Mesendoderm (in vitro differentiated cells): ENCODE data around the gene AHSA1.
A peak's percentile ranks its signal among the peaks of the same experiment; 100 is the strongest.

Experiments used
- DNase-seq: peaks from one replicate; pipeline ENCODE4 v3.0.0; 2013
- H2AK5ac ChIP-seq: 2 replicates; pipeline ENCODE4 v1.6.1; 2013; ENCODE audit warnings: low read length, inconsistent platforms
- H2BK120ac ChIP-seq: 2 replicates; pipeline ENCODE4 v1.6.1; 2013; ENCODE audit warnings: low read depth, mild to moderate bottlenecking, low read length, moderate library complexity, mixed read lengths
- H2BK15ac ChIP-seq: replicated peaks from 2 replicates; pipeline ENCODE4 v1.6.1; 2013; ENCODE audit warnings: low read depth, mild to moderate bottlenecking, moderate library complexity
- H2BK5ac ChIP-seq: 2 replicates; pipeline ENCODE4 v1.6.1; 2013; ENCODE audit warnings: low read length, inconsistent platforms
- H3K18ac ChIP-seq: 2 replicates; pipeline ENCODE4 v1.6.1; 2013; ENCODE audit warnings: mild to moderate bottlenecking, low read length, mixed read lengths
- H3K23ac ChIP-seq: one replicate; pipeline ENCODE4 v1.6.1; 2013; ENCODE audit warnings: low read length
- H3K27ac ChIP-seq: 2 replicates; pipeline ENCODE4 v1.5.1; 2013; ENCODE audit warnings: low read depth, mild to moderate bottlenecking, inconsistent platforms, low read length, moderate library complexity
- H3K27me3 ChIP-seq: 2 replicates; pipeline ENCODE4 v1.6.1; 2013; ENCODE audit warnings: low read length, control low read depth, mild to moderate bottlenecking, inconsistent platforms; ENCODE audit not compliant: insufficient read depth, poor library complexity
- H3K36me3 ChIP-seq: 2 replicates; pipeline ENCODE4 v1.6.1; 2013; ENCODE audit warnings: low read length, inconsistent platforms; ENCODE audit not compliant: control insufficient read depth, insufficient read depth
- H3K4ac ChIP-seq: one replicate; pipeline ENCODE4 v1.6.1; 2013; ENCODE audit warnings: low read depth, mild to moderate bottlenecking, low read length, moderate library complexity
- H3K4me1 ChIP-seq: 2 replicates; pipeline ENCODE4 v1.6.1; 2013; ENCODE audit warnings: low read depth, low read length, inconsistent platforms; ENCODE audit not compliant: control insufficient read depth
- H3K4me2 ChIP-seq: 2 replicates; pipeline ENCODE4 v1.6.1; 2013; ENCODE audit warnings: low read length
- H3K4me3 ChIP-seq: 2 replicates; pipeline ENCODE4 v1.5.1; 2013; ENCODE audit warnings: mild to moderate bottlenecking, low read length
- H3K56ac ChIP-seq: one replicate; pipeline ENCODE4 v1.6.1; 2013; ENCODE audit warnings: low read length
- H3K79me1 ChIP-seq: 2 replicates; pipeline ENCODE4 v1.6.1; 2013; ENCODE audit warnings: low read length, inconsistent platforms
- H3K79me2 ChIP-seq: 2 replicates; pipeline ENCODE4 v1.6.1; 2013; ENCODE audit warnings: mild to moderate bottlenecking, low read length; ENCODE audit not compliant: control insufficient read depth, insufficient read depth
- H3K9ac ChIP-seq: 2 replicates; pipeline ENCODE4 v1.6.1; 2013; ENCODE audit warnings: low read length, inconsistent platforms
- H4K5ac ChIP-seq: one replicate; pipeline ENCODE4 v1.6.1; 2013; ENCODE audit warnings: low read length
- H4K8ac ChIP-seq: one replicate; pipeline ENCODE4 v1.6.1; 2013; ENCODE audit warnings: low read depth, mild to moderate bottlenecking, control low read depth, low read length, moderate library complexity
- WGBS: extraction: QIAGEN DNeasy Blood & Tissue Kit; methylation state at CpG from one replicate; pipeline ENCODE4 v1.1.7; 2013; ENCODE audit warnings: low lambda C conversion rate, missing lambda C conversion rate; ENCODE audit not compliant: insufficient coverage; ENCODE audit errors: extremely low coverage; 5-methylcytosine and 5-hydroxymethylcytosine counted together

Gene AHSA1

GRCh38 chr14:77459072-77459723 is 1.3 kb downstream of the AHSA1 start:
- Histone ChIP-seq H2BK15ac (no peak overlapping the region), H3K4me3 (peak overlapping the region; percentile 96), H3K36me3 (peaks cover 5% of the 10 kb centered on the region), H3K4me1 (peaks cover 2% of the 10 kb centered on the region), H3K18ac (no peak overlapping the region), H3K4me2 (peak overlapping the region; percentile 73), H2BK5ac (no peak overlapping the region), H3K9ac (peak overlapping the region; percentile 87), H2AK5ac (no peak overlapping the region), H3K56ac (no peak overlapping the region), H4K8ac (no peak overlapping the region), H3K79me2 (peaks cover 23% of the 10 kb centered on the region), H3K27ac (no peak overlapping the region), H3K27me3 (no peaks in the 10 kb centered on the region), H4K5ac (no peak overlapping the region), H3K79me1 (peaks cover 14% of the 10 kb centered on the region), H3K23ac (no peak overlapping the region), H3K4ac (no peak overlapping the region), H2BK120ac (no peak overlapping the region)
- DNase-seq, result peak; percentile 84
- WGBS, result no CpG with 5 or more reads among the region's 13 CpGs

GRCh38 chr14:77467801-77468200 is 9.9 kb downstream of the AHSA1 start:
- Histone ChIP-seq H3K4me3 (no peak overlapping the region), H2BK15ac (no peak overlapping the region), H3K18ac (no peak overlapping the region), H3K4ac (no peak overlapping the region), H3K9ac (no peak overlapping the region), H3K27me3 (no peaks in the 10 kb centered on the region), H3K56ac (no peak overlapping the region), H2BK120ac (no peak overlapping the region), H4K5ac (no peak overlapping the region), H2BK5ac (no peak overlapping the region), H3K4me2 (no peak overlapping the region), H2AK5ac (no peak overlapping the region), H3K79me1 (no peaks in the 10 kb centered on the region), H3K36me3 (peaks cover 8% of the 10 kb centered on the region), H4K8ac (no peak overlapping the region), H3K79me2 (no peaks in the 10 kb centered on the region), H3K27ac (no peak overlapping the region), H3K4me1 (no peaks in the 10 kb centered on the region), H3K23ac (no peak overlapping the region)
- WGBS, result no CpG with 5 or more reads among the region's 5 CpGs
- DNase-seq, result no peak

GRCh38 chr14:77469067-77469505 is 11.2 kb downstream of the AHSA1 start:
- H2BK120ac ChIP-seq, result no peak overlapping the region
- no peak overlapping the region for H3K4me2 ChIP-seq
- H4K5ac ChIP-seq, result no peak overlapping the region
- no peaks in the 10 kb centered on the region for H3K4me1 ChIP-seq
- H2BK5ac ChIP-seq, result no peak overlapping the region
- H3K56ac ChIP-seq, result no peak overlapping the region
- H3K79me2 ChIP-seq, result no peaks in the 10 kb centered on the region
- no peak overlapping the region for H3K4ac ChIP-seq
- no peak overlapping the region for H3K9ac ChIP-seq
- H3K23ac ChIP-seq, result no peak overlapping the region
- no peaks in the 10 kb centered on the region for H3K79me1 ChIP-seq
- H3K18ac ChIP-seq, result no peak overlapping the region
- no peak overlapping the region for H3K27ac ChIP-seq
- no peak overlapping the region for H2BK15ac ChIP-seq
- no peaks in the 10 kb centered on the region for H3K27me3 ChIP-seq
- no peak overlapping the region for H4K8ac ChIP-seq
- H3K36me3 ChIP-seq, result peaks cover 8% of the 10 kb centered on the region
- no peak for DNase-seq
- no CpG with 5 or more reads among the region's 14 CpGs for WGBS
- no peak overlapping the region for H2AK5ac ChIP-seq
- H3K4me3 ChIP-seq, result no peak overlapping the region

- Histone ChIP-seq H2BK15ac (no peak overlapping the region), H4K5ac (no peak overlapping the region), H3K79me2 (no peaks in the 10 kb centered on the region), H3K27ac (no peak overlapping the region), H3K4me2 (no peak overlapping the region), H3K23ac (no peak overlapping the region), H3K4me1 (no peaks in the 10 kb centered on the region), H4K8ac (no peak overlapping the region), H3K4me3 (no peak overlapping the region), H3K79me1 (no peaks in the 10 kb centered on the region), H3K56ac (no peak overlapping the region), H2BK120ac (no peak overlapping the region), H2BK5ac (no peak overlapping the region), H3K18ac (no peak overlapping the region), H3K4ac (no peak overlapping the region), H3K27me3 (no peaks in the 10 kb centered on the region), H3K9ac (no peak overlapping the region), H2AK5ac (no peak overlapping the region), H3K36me3 (peaks cover 5% of the 10 kb centered on the region)
- WGBS, result no CpG with 5 or more reads among the region's 1 CpG
- peak; percentile 32 for DNase-seq
Measured at GRCh38 chr14:77469539-77469938, 11.6 kb downstream of the AHSA1 start.

- Histone ChIP-seq H3K36me3 (peaks cover 3% of the 10 kb centered on the region), H3K4me3 (no peak overlapping the region), H4K8ac (no peak overlapping the region), H3K4me2 (no peak overlapping the region), H3K18ac (no peak overlapping the region), H3K27ac (no peak overlapping the region), H3K79me1 (no peaks in the 10 kb centered on the region), H2AK5ac (no peak overlapping the region), H2BK15ac (no peak overlapping the region), H2BK5ac (no peak overlapping the region), H3K79me2 (no peaks in the 10 kb centered on the region), H3K23ac (no peak overlapping the region), H3K4ac (no peak overlapping the region), H3K56ac (no peak overlapping the region), H3K9ac (no peak overlapping the region), H3K27me3 (no peaks in the 10 kb centered on the region), H4K5ac (no peak overlapping the region), H3K4me1 (no peaks in the 10 kb centered on the region), H2BK120ac (no peak overlapping the region)
- DNase-seq, result peak; percentile 42
- WGBS, result no CpG with 5 or more reads among the region's 5 CpGs
Measured at GRCh38 chr14:77470224-77470870, 12.5 kb downstream of the AHSA1 start.
